ENCODE measurements around the gene CIART.
"Not testable (repeated sequence)": the region's sequence is repeated elsewhere in the genome, so short reads cannot be mapped to it uniquely, and the experiment has no call there.

The CIART gene, protein sequence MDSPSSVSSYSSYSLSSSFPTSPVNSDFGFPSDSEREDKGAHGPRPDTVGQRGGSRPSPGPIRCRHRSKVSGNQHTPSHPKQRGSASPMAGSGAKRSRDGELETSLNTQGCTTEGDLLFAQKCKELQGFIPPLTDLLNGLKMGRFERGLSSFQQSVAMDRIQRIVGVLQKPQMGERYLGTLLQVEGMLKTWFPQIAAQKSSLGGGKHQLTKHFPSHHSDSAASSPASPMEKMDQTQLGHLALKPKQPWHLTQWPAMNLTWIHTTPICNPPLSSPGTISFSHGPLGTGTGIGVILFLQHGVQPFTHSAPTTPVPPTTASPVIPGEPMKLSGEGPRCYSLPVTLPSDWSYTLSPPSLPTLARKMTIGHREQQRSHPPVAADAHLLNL

DNA sequence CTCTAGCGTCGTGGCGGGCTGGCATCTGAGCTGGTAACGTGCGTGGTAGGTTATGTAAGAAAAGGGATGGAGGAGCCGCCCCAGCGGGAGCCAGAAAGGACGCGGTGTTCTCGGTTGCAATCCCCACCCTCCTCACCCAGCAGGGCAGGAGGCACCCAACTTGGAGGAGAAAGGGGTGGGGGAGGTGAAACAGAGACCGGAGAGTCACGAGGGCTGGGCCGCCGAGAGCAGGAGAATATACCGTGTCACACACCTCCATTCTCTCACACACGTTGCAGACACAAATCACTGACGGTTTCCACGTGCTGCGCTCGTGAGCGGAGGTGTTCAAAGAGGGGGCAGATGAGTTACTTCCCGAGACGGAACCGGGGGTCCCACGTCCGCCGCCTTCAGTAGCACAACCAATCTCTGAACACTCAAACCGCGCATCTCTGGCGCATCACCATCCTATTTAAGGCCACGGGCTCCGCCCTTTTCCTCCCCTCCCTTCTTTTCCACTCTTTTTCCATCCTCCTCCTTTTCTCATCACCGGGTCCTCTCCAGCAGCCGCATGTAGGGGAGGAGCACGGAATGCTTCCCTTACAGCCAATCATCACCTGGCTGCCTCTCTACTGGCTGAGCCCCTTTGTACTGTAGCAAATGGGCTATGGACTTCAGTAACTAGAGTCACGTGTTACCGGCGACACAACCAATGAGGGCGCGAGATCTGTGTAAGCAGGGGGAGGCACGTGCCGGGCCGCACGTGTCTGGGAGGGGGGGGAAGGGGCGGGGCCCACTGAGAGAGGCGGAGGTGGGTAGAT lies at the start of gene CIART:
Gene CIART, plus strand, starts transcription at position 797 of the 800 bp plus-strand sequence. CDS start 714 bp downstream, outside the sequence.
- peak; percentile 72 for DNase-seq

DNA sequence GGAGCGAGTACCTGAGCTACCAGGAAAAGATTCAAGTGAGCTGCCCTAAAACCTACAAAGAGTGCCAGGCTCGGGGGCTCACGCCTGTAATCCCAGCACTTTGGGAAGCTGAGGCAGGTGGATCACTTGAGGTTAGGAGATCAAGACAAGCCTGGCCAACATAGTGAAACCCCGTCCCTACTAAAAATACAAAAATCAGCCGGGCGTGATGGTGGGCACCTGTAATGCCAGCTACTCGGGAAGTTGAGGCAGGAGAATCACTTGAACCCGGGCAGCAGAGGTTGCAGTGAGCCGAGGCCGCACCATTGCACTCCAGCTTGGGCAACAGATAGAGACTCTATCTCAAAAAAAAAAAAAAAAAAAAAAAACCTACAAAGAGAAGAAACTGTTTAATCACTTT lies 49.4 kb upstream of the CIART start:
- not testable (repeated sequence) for DNase-seq

DNA sequence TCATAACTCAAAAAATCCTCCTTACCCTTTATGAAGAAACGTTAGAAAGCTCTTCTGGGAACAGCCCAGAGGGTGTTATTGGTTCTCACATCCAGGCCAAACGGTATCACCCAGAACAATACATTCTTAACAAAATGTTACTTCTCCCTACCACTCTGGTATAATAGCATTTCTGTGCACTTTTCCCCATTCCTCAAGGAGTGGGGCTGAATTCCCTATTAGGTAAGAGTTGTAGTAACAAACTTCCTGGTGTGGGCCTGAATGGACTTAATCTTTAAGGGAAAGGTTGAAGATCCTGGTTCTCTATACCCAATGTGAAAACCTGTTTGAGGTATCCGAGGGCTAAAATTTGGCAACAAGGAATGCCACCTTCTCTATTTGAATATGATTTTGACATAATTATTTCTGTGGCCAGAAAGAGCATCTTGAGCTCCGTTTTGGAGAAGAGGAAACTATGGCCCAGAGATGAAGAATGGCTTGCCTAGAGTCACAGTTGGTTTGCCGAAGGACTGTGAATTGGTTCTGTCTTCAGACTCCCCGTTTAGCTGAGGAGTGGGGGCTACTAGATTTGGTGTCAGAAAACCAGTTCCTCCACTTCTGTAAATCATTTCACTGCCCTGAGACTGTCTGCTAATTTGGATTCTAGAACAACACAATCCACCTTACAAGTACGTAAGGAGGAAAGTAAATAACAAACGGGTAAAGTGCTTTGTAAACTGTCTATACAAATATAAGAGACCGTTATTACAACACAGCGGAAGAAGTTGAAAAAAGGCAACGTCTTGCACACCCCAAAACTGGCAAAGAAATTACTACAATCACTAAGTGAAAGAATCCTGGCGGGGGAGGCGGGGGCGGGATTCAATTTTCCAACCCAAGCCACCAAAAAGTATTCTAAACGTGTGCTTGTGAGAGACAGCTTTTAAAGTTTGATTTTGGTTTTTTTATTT lies 48.7 kb upstream of the CIART start:
- peak; percentile 34 for DNase-seq

DNA sequence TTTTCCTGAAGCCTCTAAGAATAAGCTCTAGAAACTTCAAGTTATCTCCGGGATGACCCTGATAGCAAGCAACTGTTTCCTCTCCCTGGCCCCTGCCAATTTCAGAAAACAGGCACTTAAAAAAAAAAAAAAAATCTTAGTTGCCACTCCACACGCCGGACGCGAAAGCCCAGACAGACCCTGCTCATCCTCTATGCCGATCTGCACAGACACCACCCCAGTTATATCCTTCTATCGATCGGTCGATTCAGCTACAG lies 48.1 kb upstream of the CIART start:
- no peak for DNase-seq

DNA sequence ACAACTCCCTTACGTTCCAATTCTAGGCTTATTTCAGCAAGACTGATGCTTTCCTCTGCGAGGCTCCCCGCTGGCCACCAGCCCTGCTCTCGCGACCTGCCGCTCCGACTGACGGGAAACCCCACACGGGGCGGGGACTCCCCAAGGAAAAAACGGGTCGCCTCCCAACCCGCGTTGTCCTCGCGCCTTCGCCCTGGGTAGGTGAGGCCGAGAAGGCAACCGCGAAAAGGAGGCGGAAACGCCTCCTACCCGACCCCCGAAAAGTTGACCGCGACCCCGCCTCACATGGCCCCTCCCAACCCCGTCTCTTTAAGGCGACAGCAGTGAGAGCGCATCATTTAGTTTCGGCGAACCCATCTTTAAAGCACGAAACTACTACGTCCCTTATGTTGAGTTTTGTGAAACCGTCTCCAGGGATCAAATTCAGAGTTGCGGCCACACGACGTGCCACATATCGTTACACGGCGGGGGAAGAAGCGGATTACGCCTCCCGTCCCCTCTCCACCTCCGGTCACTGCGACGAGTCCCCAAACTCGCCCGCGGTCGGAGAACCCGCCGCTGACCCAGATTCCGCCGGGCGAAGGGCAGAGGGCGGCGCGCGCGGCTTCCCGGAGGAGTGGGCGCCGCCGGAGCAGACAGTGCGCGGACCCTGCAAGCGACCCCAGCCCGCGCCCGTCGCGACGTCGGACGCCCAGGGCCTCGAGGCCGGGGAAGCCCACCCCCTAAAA lies 47.6 kb upstream of the CIART start:
- DNase-seq = peak; percentile 87

DNA sequence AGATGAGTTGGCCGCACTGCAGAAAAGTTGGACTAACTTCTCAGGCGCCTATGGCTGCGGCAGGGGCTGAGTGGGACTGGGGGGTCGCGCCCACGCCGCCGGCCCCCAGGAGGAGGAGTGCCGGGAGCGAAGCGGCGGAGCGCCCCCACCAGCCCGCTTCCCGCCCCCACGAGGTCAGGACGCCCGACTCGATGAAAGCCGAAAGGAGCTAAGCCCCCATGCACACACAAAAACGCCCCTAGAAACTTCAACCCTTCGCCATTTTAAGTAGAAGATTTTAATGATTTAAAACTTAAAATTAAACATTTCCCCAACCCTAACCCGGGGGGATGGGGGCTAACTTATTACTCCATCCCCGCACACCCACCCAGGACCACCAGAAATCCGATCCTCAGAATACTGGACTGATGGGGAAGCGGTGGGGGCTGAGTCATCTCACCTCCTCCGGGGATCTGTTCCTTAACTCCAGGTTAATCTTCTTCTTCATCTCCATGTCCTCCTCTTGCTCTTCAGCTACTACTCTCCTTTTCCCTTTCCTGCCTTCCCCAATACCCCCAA lies 47.0 kb upstream of the CIART start:
- no peak for DNase-seq

DNA sequence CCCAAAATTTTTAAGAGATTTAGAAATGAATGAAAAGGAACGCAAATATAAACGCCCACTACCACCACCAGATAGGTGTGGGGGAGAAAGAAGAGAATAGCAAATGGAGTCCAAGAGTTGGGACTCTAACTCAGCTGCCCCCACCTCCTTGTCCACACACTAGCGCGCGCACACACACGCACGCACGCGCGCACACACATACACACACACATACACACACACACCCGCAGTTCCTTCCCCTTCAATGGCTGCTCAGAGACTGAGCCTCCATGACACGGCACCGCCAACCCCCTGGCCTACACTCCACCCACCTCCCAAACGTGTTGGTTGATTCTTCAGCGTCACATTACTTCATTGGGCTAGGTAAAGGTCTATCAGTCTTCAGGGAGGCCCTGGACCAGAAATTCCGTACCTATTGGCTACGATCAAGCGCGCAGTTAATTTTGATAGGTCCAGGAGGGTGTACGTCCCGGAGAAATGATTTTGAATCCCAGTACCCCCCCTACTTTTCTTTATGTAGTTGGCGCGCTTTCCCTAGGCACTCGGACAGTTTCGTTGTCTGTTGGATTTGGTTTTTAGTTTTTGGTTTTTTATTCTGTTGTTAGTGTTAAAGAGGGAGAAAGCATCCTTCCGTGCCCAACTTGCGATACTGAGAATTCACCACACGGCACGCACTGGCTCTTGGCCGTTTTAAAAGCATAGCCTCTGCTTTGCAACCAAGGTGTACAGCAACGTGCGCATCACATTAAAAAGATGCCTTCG lies 46.3 kb upstream of the CIART start, which contains the start of gene ANP32E:
Gene ANP32E, minus strand, starts transcription at position 261 of the 762 bp plus-strand sequence. CDS start 326 bp downstream, outside the sequence.
- peak; percentile 89 for DNase-seq

DNA sequence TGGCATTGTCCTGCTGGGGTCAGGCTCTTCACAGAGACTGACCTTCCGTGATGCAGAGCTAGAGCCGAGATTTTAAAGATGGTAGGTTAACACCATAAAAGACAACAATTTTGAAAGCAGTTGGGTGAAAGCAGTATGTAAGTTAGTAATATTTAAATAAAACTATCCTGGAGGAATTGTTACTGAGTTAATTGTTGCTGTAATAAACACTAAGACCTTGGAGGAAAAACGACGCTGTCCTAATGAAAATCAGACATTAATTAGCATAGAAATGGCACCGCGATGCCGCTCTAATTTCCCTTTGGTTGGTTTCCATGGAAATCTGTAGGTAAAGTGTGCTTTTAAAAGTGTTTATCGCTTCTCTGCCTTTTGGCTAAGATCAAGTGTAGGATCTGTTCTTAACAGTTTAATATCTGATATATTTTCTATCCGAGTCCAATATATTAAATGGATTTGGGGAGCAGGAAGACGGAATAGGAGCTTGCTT lies 45.7 kb upstream of the CIART start:
- no peak for DNase-seq

DNA sequence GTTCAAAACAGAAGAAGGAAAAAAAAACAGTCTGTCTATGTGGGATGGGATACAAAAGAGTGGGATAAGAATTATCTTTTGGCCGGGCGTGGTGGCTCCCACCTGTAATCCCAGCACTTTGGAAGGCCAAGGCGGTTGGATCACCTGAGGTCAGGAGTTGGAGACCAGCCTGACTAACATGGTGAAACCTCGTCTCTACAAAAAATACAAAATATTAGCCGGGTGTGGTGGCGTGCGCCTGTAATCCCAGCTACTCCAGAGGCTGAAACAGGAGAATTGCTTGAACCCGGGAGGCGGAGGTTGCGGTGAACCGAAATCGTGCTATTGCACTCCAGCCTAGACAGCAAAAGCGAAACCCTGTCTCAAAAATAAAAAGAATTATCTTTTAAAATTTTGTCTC lies 45.2 kb upstream of the CIART start:
- not testable (repeated sequence) for DNase-seq

DNA sequence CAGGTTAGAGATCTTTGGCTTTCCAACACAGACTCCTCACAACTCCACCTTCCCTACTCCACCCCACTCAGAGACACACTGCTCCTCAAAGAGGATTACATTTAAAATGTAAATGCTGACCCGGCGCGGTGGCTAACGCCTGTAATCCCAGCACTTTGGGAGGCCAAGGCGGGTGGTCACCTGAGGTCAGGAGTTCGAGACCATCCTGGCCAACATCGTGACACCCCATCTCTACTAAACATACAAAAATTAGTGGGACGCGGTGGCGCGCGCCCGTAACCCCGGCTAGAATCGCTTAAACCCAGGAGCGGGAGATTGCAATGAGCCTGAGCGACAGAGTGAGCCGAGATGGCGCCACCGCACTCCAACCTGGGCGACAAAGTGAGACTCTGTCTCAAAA lies 44.6 kb upstream of the CIART start:
- DNase-seq = no peak

DNA sequence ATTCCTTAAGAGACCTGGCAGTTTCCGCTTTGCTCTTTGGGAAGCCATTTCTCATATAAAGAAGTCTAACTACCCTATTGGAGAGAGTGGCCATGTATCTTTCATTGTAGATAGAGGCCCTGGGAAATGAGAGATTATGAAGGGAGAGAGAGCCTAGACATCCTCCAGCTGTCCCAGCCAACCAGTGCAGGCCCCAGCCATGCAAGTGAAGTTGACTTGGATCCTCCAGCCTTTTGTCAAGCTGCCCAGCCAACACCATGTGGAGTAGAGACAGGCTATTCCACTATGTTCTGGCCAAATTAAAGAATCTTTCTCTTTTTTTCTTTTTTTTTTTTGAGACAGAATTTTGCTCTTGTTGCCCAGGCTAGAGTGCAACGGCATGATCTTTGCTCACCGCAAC lies 39.4 kb upstream of the CIART start:
- DNase-seq = no peak

DNA sequence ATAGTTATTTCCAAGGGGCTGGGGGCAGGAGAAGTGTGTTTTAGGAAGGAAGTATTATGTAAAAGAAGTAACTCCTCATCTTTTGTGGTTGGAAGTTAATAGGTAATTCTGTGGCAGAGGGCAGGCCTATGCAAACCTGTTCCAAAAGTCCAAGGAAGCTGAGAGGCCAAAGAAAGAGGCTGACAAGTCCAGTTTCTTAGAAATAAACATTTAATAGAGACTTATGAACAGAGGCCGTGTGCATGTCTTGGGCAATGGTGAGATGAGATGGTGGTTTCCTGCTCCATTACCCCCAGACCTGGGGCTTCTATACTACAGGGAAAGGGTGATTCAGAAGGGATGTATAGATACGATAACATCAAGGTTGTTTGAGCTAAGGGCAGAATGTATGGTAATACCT lies 32.4 kb upstream of the CIART start:
- DNase-seq = no peak

DNA sequence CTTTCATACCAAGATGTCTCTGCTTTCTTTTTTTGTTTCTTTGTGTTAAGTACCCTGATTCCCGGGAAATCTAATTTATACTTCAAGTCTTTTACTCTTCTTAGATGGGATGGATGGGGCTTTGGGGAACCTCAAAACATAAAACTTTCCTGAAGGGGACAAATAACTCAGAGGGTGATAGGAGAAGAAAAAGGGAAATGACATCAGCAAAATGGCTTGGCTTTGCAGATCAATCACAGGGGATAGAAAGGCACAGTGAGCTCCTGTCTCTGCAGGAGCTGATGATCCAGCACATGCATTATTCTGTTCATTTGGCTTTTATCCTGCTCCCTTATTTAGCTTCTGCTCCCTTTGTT lies 26.2 kb upstream of the CIART start:
- DNase-seq = no peak

DNA sequence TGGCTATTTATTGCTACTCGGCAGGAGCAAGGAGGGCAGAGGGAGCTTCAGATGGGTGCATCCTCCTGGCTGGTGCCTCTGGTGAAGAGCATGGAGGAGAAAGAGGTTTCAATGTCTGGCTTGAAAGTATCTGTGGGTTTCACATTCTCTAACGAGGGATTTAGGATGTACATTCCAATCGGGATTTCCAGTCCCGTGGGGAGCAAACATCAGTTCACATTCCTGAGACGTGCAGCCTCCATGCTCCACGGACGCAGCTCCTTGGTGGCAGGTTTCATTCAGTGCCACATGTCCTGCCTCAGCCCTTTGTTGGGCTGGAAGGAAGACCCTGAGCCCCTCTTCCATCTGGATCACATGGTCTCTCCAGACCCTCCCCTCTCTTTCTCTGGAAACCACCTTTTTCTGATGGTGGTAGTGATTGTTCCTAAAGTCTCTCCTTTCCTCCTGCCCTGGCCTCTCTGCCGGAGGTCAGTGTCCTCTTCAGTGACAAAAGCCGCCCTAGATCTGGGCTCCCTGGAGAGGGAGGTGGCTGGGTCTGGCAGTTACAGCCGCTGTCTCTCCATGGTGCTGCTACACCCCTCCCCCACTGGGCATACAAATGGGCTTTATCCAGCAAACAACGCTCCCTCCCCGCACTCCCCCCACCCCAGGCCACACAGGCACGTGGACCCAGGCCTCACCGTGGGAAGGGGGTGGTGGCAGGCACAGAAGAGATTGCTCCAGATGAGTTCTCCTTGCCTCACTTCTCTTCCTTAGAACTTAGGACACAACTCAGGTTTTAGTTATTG lies 25.6 kb upstream of the CIART start:
- DNase-seq = no peak

DNA sequence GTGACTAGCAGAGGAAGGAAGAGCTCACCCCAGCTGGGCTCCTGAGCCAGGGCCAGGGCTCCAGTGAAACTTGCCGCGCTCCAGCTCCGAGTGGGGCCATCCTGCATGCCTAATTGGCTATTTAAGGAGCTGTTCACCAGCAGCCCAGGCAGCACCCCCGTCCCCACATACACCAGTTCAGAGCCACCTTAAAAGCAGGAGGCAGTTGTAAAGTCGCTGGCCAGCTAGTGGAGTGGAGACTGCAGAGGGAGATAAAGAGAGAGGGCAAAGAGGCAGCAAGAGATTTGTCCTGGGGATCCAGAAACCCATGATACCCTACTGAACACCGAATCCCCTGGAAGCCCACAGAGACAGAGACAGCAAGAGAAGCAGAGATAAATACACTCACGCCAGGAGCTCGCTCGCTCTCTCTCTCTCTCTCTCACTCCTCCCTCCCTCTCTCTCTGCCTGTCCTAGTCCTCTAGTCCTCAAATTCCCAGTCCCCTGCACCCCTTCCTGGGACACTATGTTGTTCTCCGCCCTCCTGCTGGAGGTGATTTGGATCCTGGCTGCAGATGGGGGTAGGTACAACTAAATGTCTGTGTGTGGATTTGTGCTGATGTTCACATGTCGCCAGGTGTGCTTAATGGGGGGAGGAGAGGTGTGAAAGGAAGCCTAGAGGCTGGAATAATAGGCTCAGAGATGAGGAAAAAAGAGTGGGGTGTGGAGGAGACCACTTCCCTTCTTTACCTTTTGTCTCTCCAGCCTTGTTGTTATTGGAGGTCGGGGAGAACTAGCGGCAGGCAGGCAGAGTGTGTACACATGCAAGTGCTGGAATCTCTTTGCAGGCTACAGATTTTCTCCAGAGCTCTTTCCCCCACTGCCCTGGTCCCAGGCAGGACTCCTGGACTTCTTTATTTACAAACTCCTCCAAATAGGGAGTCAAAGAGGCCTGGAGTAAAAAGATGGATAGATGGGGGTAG lies 24.4 kb upstream of the CIART start, which contains the start of gene CA14:
Gene CA14, plus strand, starts transcription at position 151 of the 962 bp plus-strand sequence. Its CDS starts 355 bp downstream, at position 506.
- DNase-seq = no peak

DNA sequence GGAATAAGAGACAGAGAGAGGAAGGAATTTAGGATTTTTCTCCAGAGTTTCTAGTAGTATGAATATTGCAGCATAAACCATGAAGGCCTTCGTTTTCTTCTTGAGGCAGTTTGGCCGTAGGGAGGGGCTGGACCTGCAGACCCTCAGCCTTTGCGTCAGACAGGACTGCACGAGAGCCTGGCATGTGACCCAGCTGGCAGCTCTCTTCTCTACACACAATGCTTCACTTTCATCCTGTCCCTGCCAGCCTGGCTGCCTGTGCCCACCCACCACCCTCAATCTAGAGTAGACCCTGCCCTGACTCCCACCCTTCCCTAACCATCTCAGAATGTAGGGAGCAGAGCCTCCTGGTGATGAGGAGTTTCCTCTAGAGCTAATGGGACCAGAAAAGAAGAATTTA lies 23.1 kb upstream of the CIART start:
- no peak for DNase-seq

DNA sequence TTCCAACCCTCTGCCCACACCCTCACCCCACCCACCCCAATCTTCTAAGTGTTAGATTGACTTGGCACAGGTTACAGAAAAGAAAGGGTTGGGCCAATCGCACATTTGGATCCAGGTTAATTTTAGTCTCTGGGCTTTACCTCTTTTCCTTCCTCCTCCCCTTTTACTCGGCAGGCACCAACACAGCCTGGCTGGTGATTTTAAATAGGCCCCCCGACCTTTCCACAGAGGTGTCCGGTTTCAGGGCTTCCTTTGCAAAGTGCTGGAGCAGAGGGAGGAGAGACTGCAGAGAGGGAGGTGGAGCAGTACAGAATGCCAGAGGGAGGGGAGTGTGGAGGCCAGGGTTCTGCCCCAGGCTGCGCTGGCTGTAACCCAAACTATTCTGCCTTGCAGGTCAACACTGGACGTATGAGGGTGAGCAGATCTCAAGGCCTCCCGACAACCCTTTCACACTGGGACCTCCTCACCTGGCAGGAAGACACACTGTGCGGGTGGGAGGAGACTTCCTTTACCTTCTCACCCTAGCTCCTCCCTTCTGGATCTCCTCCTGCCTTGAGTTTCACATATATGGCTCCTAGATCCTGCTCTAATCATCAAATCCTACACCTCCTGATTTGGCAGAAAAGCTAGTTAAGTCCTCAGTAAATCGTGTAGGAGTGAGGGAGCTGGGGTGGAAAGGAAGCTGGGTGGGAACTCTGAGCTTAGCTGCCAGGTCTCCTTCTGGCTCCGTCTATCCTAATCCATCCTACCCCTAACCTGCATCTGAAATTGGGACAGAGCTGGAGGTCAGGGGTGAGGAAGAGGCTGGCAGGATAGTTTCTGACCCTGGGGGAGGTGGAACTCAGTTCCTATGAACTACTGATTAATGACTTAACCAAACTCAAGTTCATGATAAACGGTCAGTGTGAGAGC lies 22.3 kb upstream of the CIART start:
- no peak for DNase-seq

DNA sequence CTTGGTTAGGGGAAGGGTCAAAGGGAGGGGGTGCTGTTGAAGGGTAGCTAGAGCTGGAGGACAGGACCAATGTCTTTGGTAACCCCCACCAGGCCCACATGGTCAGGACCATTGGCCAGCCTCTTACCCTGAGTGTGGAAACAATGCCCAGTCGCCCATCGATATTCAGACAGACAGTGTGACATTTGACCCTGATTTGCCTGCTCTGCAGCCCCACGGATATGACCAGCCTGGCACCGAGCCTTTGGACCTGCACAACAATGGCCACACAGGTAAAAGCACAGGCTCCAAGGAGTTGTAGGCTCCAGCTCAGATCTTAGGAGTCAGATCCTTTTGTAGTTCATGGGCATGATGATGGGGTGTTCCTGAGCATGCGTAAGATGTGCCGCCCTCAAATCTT lies 21.0 kb upstream of the CIART start:
- no peak for DNase-seq

All from activated T-cell treated with anti-CD3 and anti-CD28 coated beads, Interleukin-2, amount 50 U/mL, for 1 hour (primary cell).